Measurements from ENCODE around the gene FGF19.
A peak's percentile ranks its signal among the peaks of the same experiment; 100 is the strongest.

The FGF19 gene

DNA sequence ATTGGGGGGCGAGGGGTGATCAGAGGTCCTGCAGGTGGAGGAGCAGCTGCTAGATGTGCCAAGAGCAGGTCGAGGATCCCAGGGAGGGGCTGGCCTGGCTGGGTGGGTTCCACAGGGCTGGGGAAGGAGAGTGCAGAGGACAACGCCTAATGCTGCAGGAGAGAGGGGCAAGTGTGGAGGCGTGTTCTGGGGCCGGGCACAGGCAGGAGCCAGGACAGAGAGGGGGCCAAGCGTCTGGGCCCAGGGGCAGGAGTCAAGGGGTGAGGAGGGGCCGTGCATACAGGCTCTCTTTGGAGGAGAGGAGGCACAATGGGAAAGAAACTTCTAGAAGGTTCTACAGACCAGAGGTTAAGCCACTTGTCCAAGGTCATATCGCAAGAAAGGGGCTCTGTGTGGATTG, 26.7 kb upstream of the FGF19 start:
- no peak for DNase-seq (ENCODE audit: low read depth)
- H3K4me3 ChIP-seq (ENCODE audit: low read length), result no peak overlapping the region
- TF ChIP-seq, protein P1, sequence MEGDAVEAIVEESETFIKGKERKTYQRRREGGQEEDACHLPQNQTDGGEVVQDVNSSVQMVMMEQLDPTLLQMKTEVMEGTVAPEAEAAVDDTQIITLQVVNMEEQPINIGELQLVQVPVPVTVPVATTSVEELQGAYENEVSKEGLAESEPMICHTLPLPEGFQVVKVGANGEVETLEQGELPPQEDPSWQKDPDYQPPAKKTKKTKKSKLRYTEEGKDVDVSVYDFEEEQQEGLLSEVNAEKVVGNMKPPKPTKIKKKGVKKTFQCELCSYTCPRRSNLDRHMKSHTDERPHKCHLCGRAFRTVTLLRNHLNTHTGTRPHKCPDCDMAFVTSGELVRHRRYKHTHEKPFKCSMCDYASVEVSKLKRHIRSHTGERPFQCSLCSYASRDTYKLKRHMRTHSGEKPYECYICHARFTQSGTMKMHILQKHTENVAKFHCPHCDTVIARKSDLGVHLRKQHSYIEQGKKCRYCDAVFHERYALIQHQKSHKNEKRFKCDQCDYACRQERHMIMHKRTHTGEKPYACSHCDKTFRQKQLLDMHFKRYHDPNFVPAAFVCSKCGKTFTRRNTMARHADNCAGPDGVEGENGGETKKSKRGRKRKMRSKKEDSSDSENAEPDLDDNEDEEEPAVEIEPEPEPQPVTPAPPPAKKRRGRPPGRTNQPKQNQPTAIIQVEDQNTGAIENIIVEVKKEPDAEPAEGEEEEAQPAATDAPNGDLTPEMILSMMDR (conservative IDR thresholded peaks at IDR 0.05; ENCODE audit: low read depth, low read length), result no peak

- H3K4me3 ChIP-seq (ENCODE audit: low read length), result no peak overlapping the region
- no peak for DNase-seq (ENCODE audit: low read depth)
- TF ChIP-seq, protein P1 (conservative IDR thresholded peaks at IDR 0.05; ENCODE audit: low read depth, low read length), result no peak
These were observed 25.4 kb upstream of the FGF19 start for GRCh38 chr11:69729252-69729651.

DNA sequence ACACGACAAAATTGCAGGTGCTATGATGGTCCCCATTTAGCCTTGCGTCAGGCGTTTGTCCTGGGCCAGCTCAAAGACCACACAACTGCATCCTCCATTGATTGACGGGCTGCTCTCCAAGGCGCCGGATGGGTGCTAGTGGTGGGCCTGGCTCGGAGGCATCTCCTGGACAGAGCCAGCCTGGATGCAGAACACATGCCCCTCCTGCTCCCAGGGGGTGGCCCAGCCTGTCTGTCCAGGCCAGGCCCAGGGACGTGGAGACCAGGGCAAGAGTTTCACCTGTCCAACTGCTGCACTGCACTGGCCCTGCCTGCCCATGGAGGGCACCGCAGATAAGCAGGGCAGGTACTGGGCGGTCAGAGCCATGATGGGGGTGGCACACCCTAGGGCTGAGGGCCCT, 23.4 kb upstream of the FGF19 start:
- no peak for DNase-seq (ENCODE audit: low read depth)
- H3K4me3 ChIP-seq (ENCODE audit: low read length), result no peak overlapping the region
- TF ChIP-seq, protein P1 (conservative IDR thresholded peaks at IDR 0.05; ENCODE audit: low read depth, low read length), result no peak

DNA sequence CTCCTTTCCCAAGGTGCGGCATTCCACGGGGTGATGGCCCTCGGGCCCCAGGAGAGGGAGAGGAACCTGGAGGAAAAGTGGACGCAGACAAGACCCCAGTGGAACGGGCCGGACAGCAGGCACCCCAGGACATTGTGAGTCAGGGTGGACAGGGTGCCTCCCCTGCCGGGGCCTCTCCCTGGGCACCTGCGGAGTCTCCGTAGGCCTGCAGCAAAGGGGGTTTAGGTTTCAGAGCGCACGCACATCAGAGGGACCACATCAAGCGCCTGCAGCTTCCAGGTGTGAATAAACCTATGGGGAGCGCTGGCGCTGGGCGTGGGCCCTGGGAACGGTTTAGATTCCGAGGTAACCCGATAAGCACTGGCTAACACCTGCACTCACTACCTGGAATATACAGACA, 22.7 kb upstream of the FGF19 start:
- DNase-seq (ENCODE audit: low read depth), result no peak
- H3K4me3 ChIP-seq (ENCODE audit: low read length), result no peak overlapping the region
- TF ChIP-seq, protein P1 (conservative IDR thresholded peaks at IDR 0.05; ENCODE audit: low read depth, low read length), result no peak

DNA sequence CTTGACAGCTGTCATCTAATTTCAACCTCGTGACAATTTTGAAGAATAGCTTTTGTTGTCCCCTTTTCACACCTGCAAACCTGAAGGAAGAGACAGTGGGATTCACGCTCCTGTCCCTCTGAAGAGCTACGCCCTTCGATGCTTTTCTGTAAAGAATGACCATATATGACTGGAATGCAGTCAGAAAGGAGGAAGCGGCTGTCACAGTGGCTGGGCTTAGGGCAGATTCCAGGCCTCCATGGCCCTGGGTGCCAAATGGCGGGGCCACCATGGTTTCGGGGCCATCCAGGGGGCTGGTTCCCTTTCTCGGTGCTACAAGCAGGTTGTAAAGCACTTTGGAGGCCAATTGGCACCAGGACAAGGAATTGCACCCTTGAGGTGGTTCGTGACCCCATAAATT, 22.2 kb upstream of the FGF19 start:
- DNase-seq (ENCODE audit: low read depth), result no peak
- no peak overlapping the region for H3K4me3 ChIP-seq (ENCODE audit: low read length)
- TF ChIP-seq, protein P1 (conservative IDR thresholded peaks at IDR 0.05; ENCODE audit: low read depth, low read length), result no peak

- TF ChIP-seq, protein P1 (conservative IDR thresholded peaks at IDR 0.05; ENCODE audit: low read depth, low read length), result peak; percentile 68
- DNase-seq (ENCODE audit: low read depth), result no peak
- no peak overlapping the region for H3K4me3 ChIP-seq (ENCODE audit: low read length)
These were observed 17.9 kb upstream of the FGF19 start for GRCh38 chr11:69721745-69722144.

DNA sequence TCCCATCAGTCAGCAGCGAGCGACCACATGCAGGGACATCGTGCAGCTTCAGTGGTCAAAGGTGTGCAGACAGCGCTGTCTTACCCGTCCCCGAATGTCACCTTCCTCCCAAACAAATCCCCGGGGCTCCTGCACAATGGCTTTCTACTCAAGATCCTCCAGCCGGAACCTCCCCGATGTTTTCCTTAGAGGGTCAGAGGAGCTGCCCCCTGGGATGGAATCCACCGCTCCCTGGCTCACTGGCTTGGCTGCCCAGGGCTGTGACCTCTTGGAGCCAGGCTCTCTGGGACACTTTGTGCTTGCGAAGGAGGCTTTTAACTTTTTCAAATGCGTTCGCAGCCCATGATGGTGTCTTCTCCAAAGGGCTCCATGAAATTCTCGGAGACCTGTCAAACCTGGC, 17.3 kb upstream of the FGF19 start:
- TF ChIP-seq, protein P1 (conservative IDR thresholded peaks at IDR 0.05; ENCODE audit: low read depth, low read length), result no peak
- DNase-seq (ENCODE audit: low read depth), result no peak
- H3K4me3 ChIP-seq (ENCODE audit: low read length), result no peak overlapping the region

Data from retinal pigment epithelial cell (primary cell).